ACC112 (cell line): ENCODE results near the gene PDCD2.

ENCODE experiments used
- H2AFZ ChIP-seq: fragments of 200-600 bp; sonication (generic); one replicate; pipeline ENCODE4 v1.6.0; 2017; ENCODE audit warnings: antibody characterized with exemption, low read length; ENCODE audit not compliant: unreplicated experiment
- H3K27ac ChIP-seq: fragments of 200-600 bp; sonication (generic); 2 replicates; pipeline ENCODE4 v1.5.1; 2014; ENCODE audit warnings: low read depth, mild to moderate bottlenecking, antibody characterized with exemption, low read length, moderate library complexity
- H3K27me3 ChIP-seq: fragments of 200-600 bp; sonication (generic); 2 replicates; pipeline ENCODE4 v1.6.1; 2014; ENCODE audit warnings: mild to moderate bottlenecking, antibody characterized with exemption, low read length, moderate library complexity, mixed read lengths; ENCODE audit not compliant: insufficient read depth
- H3K36me3 ChIP-seq: fragments of 200-600 bp; sonication (generic); 2 replicates; pipeline ENCODE4 v1.6.1; 2016; ENCODE audit warnings: mild to moderate bottlenecking, antibody characterized with exemption, low read length, moderate library complexity, mixed read lengths; ENCODE audit not compliant: insufficient read depth
- H3K4me1 ChIP-seq: fragments of 200-600 bp; sonication (generic); one replicate; pipeline ENCODE4 v1.6.1; 2016; ENCODE audit warnings: low read length, mixed read lengths; ENCODE audit not compliant: insufficient read depth, unreplicated experiment, control insufficient read depth
- H3K4me3 ChIP-seq: fragments of 200-600 bp; sonication (generic); 2 replicates; pipeline ENCODE4 v1.5.1; 2014; ENCODE audit warnings: mild to moderate bottlenecking, low read depth, low read length
- H3K79me2 ChIP-seq: fragments of 200-600 bp; sonication (generic); one replicate; pipeline ENCODE4 v1.6.0; 2016; ENCODE audit warnings: low read length; ENCODE audit not compliant: control insufficient read depth, unreplicated experiment, insufficient read depth

Gene PDCD2

DNA sequence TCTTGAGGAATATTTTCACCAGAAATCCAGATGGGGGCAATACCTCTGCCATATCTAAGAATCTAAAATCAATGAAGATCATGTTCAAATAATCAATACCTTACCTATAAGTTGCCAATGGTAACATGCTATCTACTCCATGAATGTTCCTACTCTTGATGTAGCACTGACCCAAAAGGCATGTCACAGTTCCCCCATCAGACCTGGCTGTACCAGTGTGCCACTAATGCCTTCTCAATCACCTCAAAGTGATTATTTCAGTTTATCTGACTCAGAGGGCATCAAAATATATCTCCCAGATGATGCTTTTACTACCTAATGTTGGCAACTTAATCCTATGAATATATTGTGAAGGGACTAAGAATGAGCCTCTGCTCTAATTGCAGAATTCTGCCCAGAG is 5.5 kb downstream of the PDCD2 start:
- Histone ChIP-seq H3K36me3 (peaks cover 14% of the 10 kb centered on the region), H3K4me1 (peaks cover 8% of the 10 kb centered on the region), H3K4me3 (no peak overlapping the region), H3K79me2 (peaks cover 14% of the 10 kb centered on the region), H3K27me3 (no peaks in the 10 kb centered on the region), H2AFZ (no peak overlapping the region), H3K27ac (no peak overlapping the region)

DNA sequence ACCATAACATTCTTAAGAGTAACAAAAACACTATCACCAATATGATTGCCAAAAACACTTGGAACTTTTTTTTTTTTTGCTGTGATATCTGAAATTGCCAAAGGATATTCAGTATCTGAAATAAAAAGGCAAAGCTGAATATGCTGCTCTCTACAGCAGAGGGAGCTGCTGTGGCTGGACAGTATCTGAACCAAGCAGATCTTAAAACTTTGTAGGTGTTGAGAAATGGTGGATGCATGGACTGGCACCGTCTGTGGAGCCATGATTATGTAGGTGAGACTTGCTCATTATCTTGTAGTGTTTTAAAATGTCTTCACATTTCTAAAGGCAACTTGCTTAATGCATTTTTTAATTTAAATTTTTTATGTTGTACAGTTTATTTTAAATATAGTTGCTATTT is 9.2 kb downstream of the PDCD2 start:
- Histone ChIP-seq H3K79me2 (no peaks in the 10 kb centered on the region), H3K4me3 (no peak overlapping the region), H3K36me3 (peaks cover 7% of the 10 kb centered on the region), H2AFZ (no peak overlapping the region), H3K27me3 (no peaks in the 10 kb centered on the region), H3K4me1 (no peaks in the 10 kb centered on the region), H3K27ac (no peak overlapping the region)

GRCh38 chr6:170572704-170573466 is 11.6 kb downstream of the PDCD2 start:
- no peaks in the 10 kb centered on the region for H3K27me3 ChIP-seq
- H3K4me1 ChIP-seq, result no peaks in the 10 kb centered on the region
- H3K79me2 ChIP-seq, result no peaks in the 10 kb centered on the region
- no peak overlapping the region for H3K4me3 ChIP-seq
- H3K36me3 ChIP-seq, result peaks cover 18% of the 10 kb centered on the region
- H2AFZ ChIP-seq, result no peak overlapping the region
- no peak overlapping the region for H3K27ac ChIP-seq

GRCh38 chr6:170564936-170565530 is 19.4 kb downstream of the PDCD2 start:
- H3K4me3 ChIP-seq, result no peak overlapping the region
- no peaks in the 10 kb centered on the region for H3K4me1 ChIP-seq
- peaks cover 16% of the 10 kb centered on the region for H3K79me2 ChIP-seq
- H2AFZ ChIP-seq, result no peak overlapping the region
- H3K27me3 ChIP-seq, result no peaks in the 10 kb centered on the region
- no peak overlapping the region for H3K27ac ChIP-seq
- peaks cover 45% of the 10 kb centered on the region for H3K36me3 ChIP-seq

DNA sequence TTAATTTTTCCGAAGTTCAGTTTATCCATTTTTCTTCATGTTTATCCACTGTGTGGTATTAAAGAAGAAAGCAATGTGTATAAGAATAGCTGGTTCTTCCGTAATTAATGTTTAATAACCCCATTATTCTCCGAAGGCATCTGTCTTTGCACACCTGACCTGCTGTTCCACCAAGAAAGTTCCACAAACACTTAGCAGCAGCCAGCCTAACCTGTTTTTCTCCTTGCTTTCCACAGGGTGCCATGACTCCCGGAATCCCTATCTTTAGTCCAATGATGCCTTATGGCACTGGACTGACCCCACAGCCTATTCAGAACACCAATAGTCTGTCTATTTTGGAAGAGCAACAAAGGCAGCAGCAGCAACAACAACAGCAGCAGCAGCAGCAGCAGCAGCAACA is 22.9 kb downstream of the PDCD2 start:
- Histone ChIP-seq H3K79me2 (peaks cover 43% of the 10 kb centered on the region), H3K4me3 (no peak overlapping the region), H2AFZ (no peak overlapping the region), H3K36me3 (peaks cover 31% of the 10 kb centered on the region), H3K27ac (no peak overlapping the region), H3K27me3 (no peaks in the 10 kb centered on the region), H3K4me1 (peaks cover 3% of the 10 kb centered on the region)

DNA sequence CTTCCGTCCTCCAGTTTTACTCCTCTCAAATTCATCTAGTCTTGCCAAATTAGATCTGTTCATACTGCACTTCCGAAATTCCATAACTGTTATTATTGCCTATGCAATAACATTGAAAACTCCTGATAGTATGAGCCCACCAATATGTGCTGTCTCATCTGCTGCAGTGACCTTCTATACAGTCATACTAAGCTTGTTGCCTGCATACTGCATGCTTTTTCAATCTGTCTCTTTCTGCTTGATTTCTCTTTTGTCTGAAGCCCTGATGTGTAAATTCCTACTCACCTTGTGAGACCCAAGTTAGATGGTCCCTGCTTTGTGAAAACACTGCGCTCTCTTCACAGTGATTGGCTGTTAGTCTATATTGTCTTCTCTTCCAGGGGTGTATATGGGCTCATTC is 29.1 kb downstream of the PDCD2 start:
- Histone ChIP-seq H2AFZ (no peak overlapping the region), H3K27me3 (no peaks in the 10 kb centered on the region), H3K27ac (no peak overlapping the region), H3K79me2 (peaks cover 84% of the 10 kb centered on the region), H3K4me1 (peaks cover 27% of the 10 kb centered on the region), H3K36me3 (peaks cover 7% of the 10 kb centered on the region), H3K4me3 (peak overlapping the region; percentile 98)

- H3K36me3 ChIP-seq, result peaks cover 10% of the 10 kb centered on the region
- peaks cover 86% of the 10 kb centered on the region for H3K79me2 ChIP-seq
- H2AFZ ChIP-seq, result peak overlapping the region; percentile 90
- H3K27ac ChIP-seq, result peak overlapping the region; percentile 70
- H3K4me3 ChIP-seq, result peak overlapping the region; percentile 98
- peaks cover 32% of the 10 kb centered on the region for H3K4me1 ChIP-seq
- no peaks in the 10 kb centered on the region for H3K27me3 ChIP-seq
Observed at GRCh38 chr6:170554796-170555137, 29.7 kb downstream of the PDCD2 start.

- H3K27me3 ChIP-seq, result no peaks in the 10 kb centered on the region
- H3K4me1 ChIP-seq, result peaks cover 38% of the 10 kb centered on the region
- H3K79me2 ChIP-seq, result peaks cover 87% of the 10 kb centered on the region
- H3K4me3 ChIP-seq, result peak within 1 kb of the TSS; percentile 98
- H3K27ac ChIP-seq, result peak within 1 kb of the TSS; percentile 90
- H3K36me3 ChIP-seq, result peaks cover 14% of the 10 kb centered on the region
- H2AFZ ChIP-seq, result peak within 1 kb of the TSS; percentile 99
Observed at GRCh38 chr6:170554013-170554795, 30.2 kb downstream of the PDCD2 start, which contains the start of gene TBP. TSS of gene TBP (plus strand) at chr6:170554369. CDS start at chr6:170557030, 2,661 bp downstream.

- Histone ChIP-seq H3K27me3 (no peaks in the 10 kb centered on the region), H3K36me3 (peaks cover 19% of the 10 kb centered on the region), H3K27ac (peak overlapping the region; percentile 90), H3K4me3 (peak overlapping the region; percentile 98), H3K79me2 (peaks cover 89% of the 10 kb centered on the region), H2AFZ (peak overlapping the region; percentile 99), H3K4me1 (peaks cover 38% of the 10 kb centered on the region)
Observed at GRCh38 chr6:170553534-170554012, 30.9 kb downstream of the PDCD2 start.

- Histone ChIP-seq H3K4me1 (peaks cover 38% of the 10 kb centered on the region), H3K4me3 (peak within 1 kb of the TSS; percentile 98), H2AFZ (peak within 1 kb of the TSS; percentile 99), H3K36me3 (peaks cover 21% of the 10 kb centered on the region), H3K27ac (peak within 1 kb of the TSS; percentile 90), H3K79me2 (peaks cover 91% of the 10 kb centered on the region), H3K27me3 (no peaks in the 10 kb centered on the region)
Observed at GRCh38 chr6:170552765-170553533, 31.5 kb downstream of the PDCD2 start, which contains the start of gene PSMB1. TSS of gene PSMB1 (minus strand) at chr6:170553307. CDS start at chr6:170553242, 65 bp downstream.
